ENCODE measurements around the gene DUSP28. TPM values are rescaled to one million over a fixed set of nuclear protein-coding genes. Genes with fewer than 3 reads are reported as not detected.

The DUSP28 gene
- total RNA-seq, 3 donors from 2014 or later, result 3.5 to 5.3 (median 4.3) TPM

GRCh38 chr2:240567872-240568677 lies 7.9 kb downstream of the DUSP28 start, which contains the start of gene RNPEPL1:
Gene RNPEPL1 (plus strand): TSS chr2:240568484. CDS start chr2:240568587, 103 bp downstream.
- peak; percentile 65 to 80 (median 77) for DNase-seq
- ATAC-seq, result peak; percentile 37
- peaks cover 61% of the 10 kb centered on the region for H3K4me1 ChIP-seq (ENCODE audit: low read depth)

GRCh38 chr2:240568678-240569522 lies 8.7 kb downstream of the DUSP28 start:
- TF ChIP-seq CTCF (IDR thresholded peaks at IDR 0.05), result no peak
- intact Hi-C loops (cut with DNase I, micrococcal nuclease), result no loop called here
- DNase-seq (peak; percentile 75 to 82 (median 80)), ATAC-seq (peak; percentile 13)
- Histone ChIP-seq H3K4me1 (ENCODE audit: low read depth) (peaks cover 57% of the 10 kb centered on the region), H3K36me3 (ENCODE audit: low read depth) (peaks cover 3% of the 10 kb centered on the region), H3K4me3 (peak overlapping the region; percentile 43), H3K9me3 (no peaks in the 10 kb centered on the region)

More at GRCh38 chr2:240567872-240568677, 7.9 kb downstream of the DUSP28 start, which contains the start of gene RNPEPL1:
- H3K9me3 ChIP-seq, result no peaks in the 10 kb centered on the region
- intact Hi-C loops (cut with DNase I, micrococcal nuclease), result no loop called here
- peak within 1 kb of the TSS; percentile 43 for H3K4me3 ChIP-seq
- TF ChIP-seq CTCF (IDR thresholded peaks at IDR 0.05), result no peak
- peaks cover 3% of the 10 kb centered on the region for H3K36me3 ChIP-seq (ENCODE audit: low read depth)

DNA sequence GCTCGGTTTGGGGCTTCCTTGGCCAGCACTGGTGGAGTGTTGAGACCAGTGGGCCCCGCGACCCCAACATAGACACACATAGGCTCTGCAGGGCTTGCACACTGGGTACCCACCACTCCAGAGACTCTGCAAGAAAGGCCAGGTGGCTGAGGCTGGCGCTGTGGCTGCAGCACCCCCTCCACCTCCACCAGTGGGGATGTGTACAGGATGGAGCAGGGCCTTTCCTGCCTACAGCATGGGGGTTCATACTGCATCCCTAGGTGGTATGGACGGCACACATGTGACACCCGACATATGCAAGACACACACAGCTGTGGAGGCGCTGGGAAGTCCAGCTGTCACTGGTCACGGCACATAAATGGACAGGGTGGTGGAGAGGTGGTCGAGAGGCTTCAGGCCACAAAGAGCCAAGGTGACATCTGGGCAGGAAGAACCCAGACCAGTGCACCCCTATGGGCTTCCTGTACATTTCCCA lies 9.4 kb downstream of the DUSP28 start:
- ATAC-seq (no peak), DNase-seq (peak in 2 of 3 donors; percentile 42 to 65)
- peaks cover 3% of the 10 kb centered on the region for H3K36me3 ChIP-seq (ENCODE audit: low read depth)
- intact Hi-C loops (cut with DNase I, micrococcal nuclease), result no loop called here
- peaks cover 50% of the 10 kb centered on the region for H3K4me1 ChIP-seq (ENCODE audit: low read depth)
- no peak for TF ChIP-seq CTCF (IDR thresholded peaks at IDR 0.05)
- peak overlapping the region; percentile 43 for H3K4me3 ChIP-seq
- no peaks in the 10 kb centered on the region for H3K9me3 ChIP-seq

DNA sequence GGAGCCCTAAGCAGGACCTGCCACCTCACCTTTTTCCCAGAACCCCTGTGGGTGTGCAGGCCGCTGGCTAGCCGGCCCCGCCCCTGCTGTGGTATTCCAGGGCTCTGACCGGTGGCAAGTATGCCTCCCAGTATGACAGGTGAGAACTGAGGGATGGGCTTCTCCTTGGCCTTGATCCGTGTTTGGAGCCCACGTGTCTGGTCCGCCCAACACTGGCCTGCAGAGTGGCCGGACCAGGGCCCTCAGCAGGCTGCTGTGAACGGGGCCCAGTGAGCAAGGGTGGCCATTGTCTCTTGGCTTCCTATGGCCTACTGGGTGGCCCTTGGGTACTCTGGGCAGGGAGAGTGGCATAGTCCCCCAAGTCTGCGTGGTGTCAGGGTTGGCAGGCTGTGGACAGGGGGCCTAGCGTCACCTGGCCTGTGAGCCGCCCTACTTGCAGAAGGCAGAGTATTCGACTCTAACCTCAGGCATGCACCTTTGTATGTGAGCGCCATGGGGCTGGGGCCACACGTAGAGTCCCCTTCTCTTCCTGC lies 9.9 kb downstream of the DUSP28 start:
- ATAC-seq, result no peak
- no peak overlapping the region for H3K4me3 ChIP-seq
- TF ChIP-seq CTCF (IDR thresholded peaks at IDR 0.05), result no peak
- peaks cover 46% of the 10 kb centered on the region for H3K4me1 ChIP-seq (ENCODE audit: low read depth)
- H3K36me3 ChIP-seq (ENCODE audit: low read depth), result peaks cover 3% of the 10 kb centered on the region
- intact Hi-C loops (cut with DNase I, micrococcal nuclease), result no loop called here
- DNase-seq, result peak in 2 of 3 donors; percentile 53 to 54
- H3K9me3 ChIP-seq, result no peaks in the 10 kb centered on the region

- peak in 2 of 3 donors; percentile 33 to 47 for DNase-seq
- H3K4me3 ChIP-seq, result no peak overlapping the region
- no peak for ATAC-seq
- no peak for TF ChIP-seq CTCF (IDR thresholded peaks at IDR 0.05)
- peaks cover 6% of the 10 kb centered on the region for H3K36me3 ChIP-seq (ENCODE audit: low read depth)
- H3K4me1 ChIP-seq (ENCODE audit: low read depth), result peaks cover 40% of the 10 kb centered on the region
- intact Hi-C loops (cut with DNase I, micrococcal nuclease), result no loop called here
- H3K9me3 ChIP-seq, result no peaks in the 10 kb centered on the region
These were observed 10.6 kb downstream of the DUSP28 start for GRCh38 chr2:240570531-240571313.

All from mucosa of descending colon (tissue), 3 donors.